ENCODE measurements around the gene MCUR1. TPM values are rescaled to one million over a fixed set of nuclear protein-coding genes. Genes with fewer than 3 reads are reported as not detected.

Gene MCUR1
- total and polyA plus RNA-seq, 2 of the 13 experiments (the other 11 are each of a cell fraction or from before 2014, with no cell fraction given), result 8.0 to 29.6 TPM

DNA sequence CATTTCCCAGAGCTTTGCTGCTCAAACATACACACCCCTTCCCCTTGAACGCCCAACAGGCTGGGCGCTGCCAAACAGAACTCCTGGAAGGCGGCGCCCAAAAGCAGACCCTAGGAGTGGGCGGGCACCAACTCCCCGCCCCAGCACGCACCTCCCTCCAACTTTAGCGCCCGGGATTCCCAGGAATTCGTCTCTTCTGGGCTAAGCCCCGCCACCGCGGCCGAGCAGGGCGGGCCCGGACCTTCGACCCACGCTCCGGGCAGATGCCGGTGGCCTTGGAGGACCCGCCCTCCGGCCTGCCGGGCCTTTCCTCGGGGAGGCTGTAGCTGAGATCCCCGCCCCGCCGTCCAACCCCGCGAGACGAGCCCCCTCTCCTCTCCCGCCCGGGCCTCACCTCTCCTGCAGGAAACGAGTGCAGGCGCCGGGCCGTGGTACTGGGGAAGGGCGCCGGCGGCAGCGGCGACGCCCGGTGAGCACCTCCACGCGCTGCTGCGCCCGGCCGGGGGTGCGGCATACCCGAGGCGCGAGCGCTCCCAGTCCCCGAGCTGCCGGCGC, 659 bp downstream of the MCUR1 start (continued):
- TF ChIP-seq, protein P1, sequence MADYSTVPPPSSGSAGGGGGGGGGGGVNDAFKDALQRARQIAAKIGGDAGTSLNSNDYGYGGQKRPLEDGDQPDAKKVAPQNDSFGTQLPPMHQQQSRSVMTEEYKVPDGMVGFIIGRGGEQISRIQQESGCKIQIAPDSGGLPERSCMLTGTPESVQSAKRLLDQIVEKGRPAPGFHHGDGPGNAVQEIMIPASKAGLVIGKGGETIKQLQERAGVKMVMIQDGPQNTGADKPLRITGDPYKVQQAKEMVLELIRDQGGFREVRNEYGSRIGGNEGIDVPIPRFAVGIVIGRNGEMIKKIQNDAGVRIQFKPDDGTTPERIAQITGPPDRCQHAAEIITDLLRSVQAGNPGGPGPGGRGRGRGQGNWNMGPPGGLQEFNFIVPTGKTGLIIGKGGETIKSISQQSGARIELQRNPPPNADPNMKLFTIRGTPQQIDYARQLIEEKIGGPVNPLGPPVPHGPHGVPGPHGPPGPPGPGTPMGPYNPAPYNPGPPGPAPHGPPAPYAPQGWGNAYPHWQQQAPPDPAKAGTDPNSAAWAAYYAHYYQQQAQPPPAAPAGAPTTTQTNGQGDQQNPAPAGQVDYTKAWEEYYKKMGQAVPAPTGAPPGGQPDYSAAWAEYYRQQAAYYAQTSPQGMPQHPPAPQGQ (CRISPR knock-in tag; IDR thresholded peaks at IDR 0.05; ENCODE audit: borderline replicate concordance), result peak; percentile 96; the same call in 1 of the 2 replicates
- no peak for TF ChIP-seq ARNTL (CRISPR knock-in tag; IDR thresholded peaks at IDR 0.05)
- peak; percentile 24; the same call in 1 of the 2 replicates for TF ChIP-seq ZFP36L1 (CRISPR knock-in tag; IDR thresholded peaks at IDR 0.05)
- TF ChIP-seq KLF13 (CRISPR knock-in tag; IDR thresholded peaks at IDR 0.05), result no peak
- TF ChIP-seq TCF7 (IDR thresholded peaks at IDR 0.05; ENCODE audit: low read depth), result 0 out of 2 replicates have a peak, but pooled peaks have one; percentile 5
- TF ChIP-seq, protein P2, sequence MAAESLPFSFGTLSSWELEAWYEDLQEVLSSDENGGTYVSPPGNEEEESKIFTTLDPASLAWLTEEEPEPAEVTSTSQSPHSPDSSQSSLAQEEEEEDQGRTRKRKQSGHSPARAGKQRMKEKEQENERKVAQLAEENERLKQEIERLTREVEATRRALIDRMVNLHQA (CRISPR knock-in tag; IDR thresholded peaks at IDR 0.05), result no peak
- TF ChIP-seq, protein P3, sequence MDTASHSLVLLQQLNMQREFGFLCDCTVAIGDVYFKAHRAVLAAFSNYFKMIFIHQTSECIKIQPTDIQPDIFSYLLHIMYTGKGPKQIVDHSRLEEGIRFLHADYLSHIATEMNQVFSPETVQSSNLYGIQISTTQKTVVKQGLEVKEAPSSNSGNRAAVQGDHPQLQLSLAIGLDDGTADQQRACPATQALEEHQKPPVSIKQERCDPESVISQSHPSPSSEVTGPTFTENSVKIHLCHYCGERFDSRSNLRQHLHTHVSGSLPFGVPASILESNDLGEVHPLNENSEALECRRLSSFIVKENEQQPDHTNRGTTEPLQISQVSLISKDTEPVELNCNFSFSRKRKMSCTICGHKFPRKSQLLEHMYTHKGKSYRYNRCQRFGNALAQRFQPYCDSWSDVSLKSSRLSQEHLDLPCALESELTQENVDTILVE (CRISPR knock-in tag; IDR thresholded peaks at IDR 0.05), result no peak
- no peak for TF ChIP-seq CBFB (CRISPR knock-in tag; IDR thresholded peaks at IDR 0.05)
- no peak for TF ChIP-seq ZBTB8A (CRISPR knock-in tag; IDR thresholded peaks at IDR 0.05; ENCODE audit: borderline replicate concordance, low read depth)
- no peak for TF ChIP-seq NONO (IDR thresholded peaks at IDR 0.05)
- no peak for TF ChIP-seq NONO (CRISPR knock-in tag; conservative IDR thresholded peaks at IDR 0.05)
- no peak for TF ChIP-seq ZNF264 (CRISPR knock-in tag; IDR thresholded peaks at IDR 0.05)
- TF ChIP-seq IRX3 (CRISPR knock-in tag; IDR thresholded peaks at IDR 0.05; ENCODE audit: borderline replicate concordance, low read depth), result 0 out of 2 replicates have a peak, but pooled peaks have one; percentile 4
- TF ChIP-seq ZNF136 (CRISPR knock-in tag; IDR thresholded peaks at IDR 0.05; ENCODE audit: low read depth), result peak; percentile 88; the same call in 1 of the 2 replicates
- peak; percentile 34; the same call in 1 of the 2 replicates for TF ChIP-seq ZNF746 (CRISPR knock-in tag; IDR thresholded peaks at IDR 0.05)
- TF ChIP-seq PPARG (CRISPR knock-in tag; conservative IDR thresholded peaks at IDR 0.05), result no peak
- TF ChIP-seq GPN1 (CRISPR knock-in tag; IDR thresholded peaks at IDR 0.05; ENCODE audit: borderline replicate concordance), result no peak
- 0 out of 2 replicates have a peak, but pooled peaks have one; percentile 16 for TF ChIP-seq MED13 (CRISPR knock-in tag; IDR thresholded peaks at IDR 0.05)
- no peak; the same call in 1 of the 2 replicates for TF ChIP-seq ELF3 (CRISPR knock-in tag; IDR thresholded peaks at IDR 0.05)
- no peak for TF ChIP-seq SOX5 (CRISPR knock-in tag; IDR thresholded peaks at IDR 0.05; ENCODE audit: borderline replicate concordance)
- TF ChIP-seq ASH2L (IDR thresholded peaks at IDR 0.05; ENCODE audit: insufficient read length, low read depth, low read length), result peak; percentile 93
- TF ChIP-seq CBX1 (IDR thresholded peaks at IDR 0.05; ENCODE audit: low read depth), result peak; percentile 84
- no peak for TF ChIP-seq ONECUT2 (CRISPR knock-in tag; IDR thresholded peaks at IDR 0.05)
- TF ChIP-seq AGO2 (optimal IDR thresholded peaks at IDR 0.05; ENCODE audit: low read depth, low read length), result peak; percentile 84
- no peak; the same call in 1 of the 2 replicates for TF ChIP-seq ZNF747 (CRISPR knock-in tag; IDR thresholded peaks at IDR 0.05; ENCODE audit: borderline replicate concordance)
- no peak for TF ChIP-seq HDAC6 (IDR thresholded peaks at IDR 0.05; ENCODE audit: low read depth, low read length)
- TF ChIP-seq POGZ (CRISPR knock-in tag; IDR thresholded peaks at IDR 0.05), result peak; percentile 78
- no peak for TF ChIP-seq DMAP1 (CRISPR knock-in tag; IDR thresholded peaks at IDR 0.05)
- TF ChIP-seq JUNB (CRISPR knock-in tag; IDR thresholded peaks at IDR 0.05; ENCODE audit: borderline replicate concordance), result no peak

All from HepG2 (cell line).